WTC11 (cell line): Measurements from ENCODE around the gene REG4.

Experiments
- ESRRA ChIP-seq: sonication (generic); formaldehyde crosslinking; IDR thresholded peaks from 2 replicates; pipeline ENCODE4 v1.8.1; 2022; ENCODE audit warnings: mild to moderate bottlenecking, missing genetic modification reagents, borderline replicate concordance
- MAX ChIP-seq: sonication (generic); formaldehyde crosslinking; IDR thresholded peaks from 2 replicates; pipeline ENCODE4 v1.8.0; 2022; ENCODE audit warnings: mild to moderate bottlenecking, missing genetic modification reagents
- SP1 ChIP-seq: sonication (generic); formaldehyde crosslinking; conservative IDR thresholded peaks from 2 replicates; pipeline ENCODE4 v1.8.1; 2022; ENCODE audit warnings: missing genetic modification reagents
- TEAD1 ChIP-seq: sonication (generic); formaldehyde crosslinking; IDR thresholded peaks from 2 replicates; pipeline ENCODE4 v1.8.0; 2022; ENCODE audit warnings: mild to moderate bottlenecking, missing genetic modification reagents
- ZSCAN18 ChIP-seq: fragments of 250-450 bp; sonication (Bioruptor Pico); IDR thresholded peaks from 2 replicates; pipeline ENCODE4 v2.1.2; 2022; ENCODE audit warnings: mild to moderate bottlenecking, moderate library complexity
- TF ChIP-seq, protein P1 (sequence below): fragments of 200-600 bp; IDR thresholded peaks from 2 replicates; pipeline ENCODE4 v1.8.0; 2022; ENCODE audit warnings: antibody characterized with exemption
- TF ChIP-seq, protein P2 (sequence below): sonication (generic); formaldehyde crosslinking; IDR thresholded peaks from 2 replicates; pipeline ENCODE4 v1.8.0; 2022; ENCODE audit warnings: mild to moderate bottlenecking, missing genetic modification reagents
- TF ChIP-seq, protein P3 (sequence below): sonication (generic); formaldehyde crosslinking; conservative IDR thresholded peaks from 2 replicates; pipeline ENCODE4 v1.8.1; 2022; ENCODE audit warnings: mild to moderate bottlenecking, missing genetic modification reagents
- TF ChIP-seq, protein P4 (sequence below): sonication (generic); formaldehyde crosslinking; IDR thresholded peaks from 2 replicates; pipeline ENCODE4 v1.8.0; 2022; ENCODE audit warnings: missing genetic modification reagents
- TF ChIP-seq, protein P5 (sequence below): fragments of 250-450 bp; sonication (Bioruptor Pico); IDR thresholded peaks from 2 replicates; pipeline ENCODE4 v1.9.0; 2021; ENCODE audit warnings: mild to moderate bottlenecking

- no peak for TF ChIP-seq ESRRA
- TF ChIP-seq, protein P1, sequence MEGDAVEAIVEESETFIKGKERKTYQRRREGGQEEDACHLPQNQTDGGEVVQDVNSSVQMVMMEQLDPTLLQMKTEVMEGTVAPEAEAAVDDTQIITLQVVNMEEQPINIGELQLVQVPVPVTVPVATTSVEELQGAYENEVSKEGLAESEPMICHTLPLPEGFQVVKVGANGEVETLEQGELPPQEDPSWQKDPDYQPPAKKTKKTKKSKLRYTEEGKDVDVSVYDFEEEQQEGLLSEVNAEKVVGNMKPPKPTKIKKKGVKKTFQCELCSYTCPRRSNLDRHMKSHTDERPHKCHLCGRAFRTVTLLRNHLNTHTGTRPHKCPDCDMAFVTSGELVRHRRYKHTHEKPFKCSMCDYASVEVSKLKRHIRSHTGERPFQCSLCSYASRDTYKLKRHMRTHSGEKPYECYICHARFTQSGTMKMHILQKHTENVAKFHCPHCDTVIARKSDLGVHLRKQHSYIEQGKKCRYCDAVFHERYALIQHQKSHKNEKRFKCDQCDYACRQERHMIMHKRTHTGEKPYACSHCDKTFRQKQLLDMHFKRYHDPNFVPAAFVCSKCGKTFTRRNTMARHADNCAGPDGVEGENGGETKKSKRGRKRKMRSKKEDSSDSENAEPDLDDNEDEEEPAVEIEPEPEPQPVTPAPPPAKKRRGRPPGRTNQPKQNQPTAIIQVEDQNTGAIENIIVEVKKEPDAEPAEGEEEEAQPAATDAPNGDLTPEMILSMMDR = no peak
- TF ChIP-seq, protein P2, sequence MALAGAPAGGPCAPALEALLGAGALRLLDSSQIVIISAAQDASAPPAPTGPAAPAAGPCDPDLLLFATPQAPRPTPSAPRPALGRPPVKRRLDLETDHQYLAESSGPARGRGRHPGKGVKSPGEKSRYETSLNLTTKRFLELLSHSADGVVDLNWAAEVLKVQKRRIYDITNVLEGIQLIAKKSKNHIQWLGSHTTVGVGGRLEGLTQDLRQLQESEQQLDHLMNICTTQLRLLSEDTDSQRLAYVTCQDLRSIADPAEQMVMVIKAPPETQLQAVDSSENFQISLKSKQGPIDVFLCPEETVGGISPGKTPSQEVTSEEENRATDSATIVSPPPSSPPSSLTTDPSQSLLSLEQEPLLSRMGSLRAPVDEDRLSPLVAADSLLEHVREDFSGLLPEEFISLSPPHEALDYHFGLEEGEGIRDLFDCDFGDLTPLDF (CRISPR knock-in tag) = no peak
- TF ChIP-seq, protein P3, sequence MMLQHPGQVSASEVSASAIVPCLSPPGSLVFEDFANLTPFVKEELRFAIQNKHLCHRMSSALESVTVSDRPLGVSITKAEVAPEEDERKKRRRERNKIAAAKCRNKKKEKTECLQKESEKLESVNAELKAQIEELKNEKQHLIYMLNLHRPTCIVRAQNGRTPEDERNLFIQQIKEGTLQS (CRISPR knock-in tag) = no peak
- no peak for TF ChIP-seq ZSCAN18 (CRISPR knock-in tag)
- no peak for TF ChIP-seq TEAD1
- no peak for TF ChIP-seq MAX
- TF ChIP-seq, protein P4, sequence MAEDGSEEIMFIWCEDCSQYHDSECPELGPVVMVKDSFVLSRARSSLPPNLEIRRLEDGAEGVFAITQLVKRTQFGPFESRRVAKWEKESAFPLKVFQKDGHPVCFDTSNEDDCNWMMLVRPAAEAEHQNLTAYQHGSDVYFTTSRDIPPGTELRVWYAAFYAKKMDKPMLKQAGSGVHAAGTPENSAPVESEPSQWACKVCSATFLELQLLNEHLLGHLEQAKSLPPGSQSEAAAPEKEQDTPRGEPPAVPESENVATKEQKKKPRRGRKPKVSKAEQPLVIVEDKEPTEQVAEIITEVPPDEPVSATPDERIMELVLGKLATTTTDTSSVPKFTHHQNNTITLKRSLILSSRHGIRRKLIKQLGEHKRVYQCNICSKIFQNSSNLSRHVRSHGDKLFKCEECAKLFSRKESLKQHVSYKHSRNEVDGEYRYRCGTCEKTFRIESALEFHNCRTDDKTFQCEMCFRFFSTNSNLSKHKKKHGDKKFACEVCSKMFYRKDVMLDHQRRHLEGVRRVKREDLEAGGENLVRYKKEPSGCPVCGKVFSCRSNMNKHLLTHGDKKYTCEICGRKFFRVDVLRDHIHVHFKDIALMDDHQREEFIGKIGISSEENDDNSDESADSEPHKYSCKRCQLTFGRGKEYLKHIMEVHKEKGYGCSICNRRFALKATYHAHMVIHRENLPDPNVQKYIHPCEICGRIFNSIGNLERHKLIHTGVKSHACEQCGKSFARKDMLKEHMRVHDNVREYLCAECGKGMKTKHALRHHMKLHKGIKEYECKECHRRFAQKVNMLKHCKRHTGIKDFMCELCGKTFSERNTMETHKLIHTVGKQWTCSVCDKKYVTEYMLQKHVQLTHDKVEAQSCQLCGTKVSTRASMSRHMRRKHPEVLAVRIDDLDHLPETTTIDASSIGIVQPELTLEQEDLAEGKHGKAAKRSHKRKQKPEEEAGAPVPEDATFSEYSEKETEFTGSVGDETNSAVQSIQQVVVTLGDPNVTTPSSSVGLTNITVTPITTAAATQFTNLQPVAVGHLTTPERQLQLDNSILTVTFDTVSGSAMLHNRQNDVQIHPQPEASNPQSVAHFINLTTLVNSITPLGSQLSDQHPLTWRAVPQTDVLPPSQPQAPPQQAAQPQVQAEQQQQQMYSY = no peak
- TF ChIP-seq SP1 (CRISPR knock-in tag) = no peak
- TF ChIP-seq, protein P5, sequence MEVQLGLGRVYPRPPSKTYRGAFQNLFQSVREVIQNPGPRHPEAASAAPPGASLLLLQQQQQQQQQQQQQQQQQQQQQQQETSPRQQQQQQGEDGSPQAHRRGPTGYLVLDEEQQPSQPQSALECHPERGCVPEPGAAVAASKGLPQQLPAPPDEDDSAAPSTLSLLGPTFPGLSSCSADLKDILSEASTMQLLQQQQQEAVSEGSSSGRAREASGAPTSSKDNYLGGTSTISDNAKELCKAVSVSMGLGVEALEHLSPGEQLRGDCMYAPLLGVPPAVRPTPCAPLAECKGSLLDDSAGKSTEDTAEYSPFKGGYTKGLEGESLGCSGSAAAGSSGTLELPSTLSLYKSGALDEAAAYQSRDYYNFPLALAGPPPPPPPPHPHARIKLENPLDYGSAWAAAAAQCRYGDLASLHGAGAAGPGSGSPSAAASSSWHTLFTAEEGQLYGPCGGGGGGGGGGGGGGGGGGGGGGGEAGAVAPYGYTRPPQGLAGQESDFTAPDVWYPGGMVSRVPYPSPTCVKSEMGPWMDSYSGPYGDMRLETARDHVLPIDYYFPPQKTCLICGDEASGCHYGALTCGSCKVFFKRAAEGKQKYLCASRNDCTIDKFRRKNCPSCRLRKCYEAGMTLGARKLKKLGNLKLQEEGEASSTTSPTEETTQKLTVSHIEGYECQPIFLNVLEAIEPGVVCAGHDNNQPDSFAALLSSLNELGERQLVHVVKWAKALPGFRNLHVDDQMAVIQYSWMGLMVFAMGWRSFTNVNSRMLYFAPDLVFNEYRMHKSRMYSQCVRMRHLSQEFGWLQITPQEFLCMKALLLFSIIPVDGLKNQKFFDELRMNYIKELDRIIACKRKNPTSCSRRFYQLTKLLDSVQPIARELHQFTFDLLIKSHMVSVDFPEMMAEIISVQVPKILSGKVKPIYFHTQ = no peak
Observed at GRCh38 chr1:119795261-119796200, 15.7 kb downstream of the REG4 start.
